ENCODE measurements around the gene IZUMO3.

The IZUMO3 gene

DNA sequence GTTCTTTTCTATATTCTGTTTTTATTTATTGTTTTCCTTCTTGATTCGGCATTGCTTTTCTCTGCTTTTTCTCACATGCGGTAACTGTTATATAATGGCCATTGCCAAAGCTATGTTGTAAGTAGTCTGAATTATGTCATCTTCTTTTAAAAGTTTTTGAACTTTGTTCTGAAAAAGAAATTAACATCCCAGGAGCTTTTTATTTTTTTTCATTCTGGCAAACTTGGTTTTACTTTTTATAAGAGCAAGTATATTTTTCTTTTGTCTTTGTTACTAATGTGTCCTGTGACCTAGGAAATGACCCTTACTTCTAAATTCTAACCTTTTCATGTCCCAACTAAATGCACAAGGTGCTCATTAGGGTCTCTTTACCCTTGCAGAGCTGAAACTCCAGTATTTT lies 26.7 kb upstream of the IZUMO3 start:
- H3K4me3 ChIP-seq (ENCODE audit: low read depth, low read length): no peak overlapping the region

DNA sequence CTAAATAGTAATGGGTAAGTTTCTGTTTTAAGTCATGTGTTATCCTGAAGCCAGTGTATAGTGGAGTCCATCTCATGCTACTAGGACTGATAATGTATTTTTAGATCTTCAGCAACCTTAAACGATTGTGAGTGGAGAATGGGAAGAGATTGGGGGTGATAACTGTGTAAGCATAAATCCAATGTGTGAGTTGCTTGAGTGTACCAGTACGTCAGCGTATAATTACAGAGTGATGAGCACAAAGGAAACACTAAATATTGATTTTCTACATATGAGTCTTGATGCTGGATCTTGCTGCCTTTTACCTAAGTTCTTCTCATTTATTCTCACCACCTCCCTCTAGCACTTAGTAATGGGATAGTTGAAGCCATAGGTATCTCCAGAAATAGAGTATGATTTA lies 16.3 kb upstream of the IZUMO3 start:
- H3K27me3 ChIP-seq (replicated peaks): no peaks in the 10 kb centered on the region
- no peak overlapping the region for H3K4me3 ChIP-seq (ENCODE audit: low read depth, low read length)
- TF ChIP-seq, protein P1, sequence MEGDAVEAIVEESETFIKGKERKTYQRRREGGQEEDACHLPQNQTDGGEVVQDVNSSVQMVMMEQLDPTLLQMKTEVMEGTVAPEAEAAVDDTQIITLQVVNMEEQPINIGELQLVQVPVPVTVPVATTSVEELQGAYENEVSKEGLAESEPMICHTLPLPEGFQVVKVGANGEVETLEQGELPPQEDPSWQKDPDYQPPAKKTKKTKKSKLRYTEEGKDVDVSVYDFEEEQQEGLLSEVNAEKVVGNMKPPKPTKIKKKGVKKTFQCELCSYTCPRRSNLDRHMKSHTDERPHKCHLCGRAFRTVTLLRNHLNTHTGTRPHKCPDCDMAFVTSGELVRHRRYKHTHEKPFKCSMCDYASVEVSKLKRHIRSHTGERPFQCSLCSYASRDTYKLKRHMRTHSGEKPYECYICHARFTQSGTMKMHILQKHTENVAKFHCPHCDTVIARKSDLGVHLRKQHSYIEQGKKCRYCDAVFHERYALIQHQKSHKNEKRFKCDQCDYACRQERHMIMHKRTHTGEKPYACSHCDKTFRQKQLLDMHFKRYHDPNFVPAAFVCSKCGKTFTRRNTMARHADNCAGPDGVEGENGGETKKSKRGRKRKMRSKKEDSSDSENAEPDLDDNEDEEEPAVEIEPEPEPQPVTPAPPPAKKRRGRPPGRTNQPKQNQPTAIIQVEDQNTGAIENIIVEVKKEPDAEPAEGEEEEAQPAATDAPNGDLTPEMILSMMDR (IDR thresholded peaks at IDR 0.05; ENCODE audit: low read depth, low read length, missing control alignments): no peak
- no peak for DNase-seq
- in situ Hi-C loops (cut with HindIII; ENCODE audit: low pct_ligation_motif_present, low sequenced_read_pairs): no loop called here
- no peak overlapping the region for H3K27ac ChIP-seq
- H3K36me3 ChIP-seq (replicated peaks): no peaks in the 10 kb centered on the region

More for the DNA sequence above, 26.7 kb upstream of the IZUMO3 start:
- TF ChIP-seq, protein P1 (IDR thresholded peaks at IDR 0.05; ENCODE audit: low read depth, low read length, missing control alignments): no peak
- Histone ChIP-seq H3K36me3 (replicated peaks) (no peaks in the 10 kb centered on the region), H3K27ac (no peak overlapping the region), H3K27me3 (replicated peaks) (no peaks in the 10 kb centered on the region)
- no peak for DNase-seq
- in situ Hi-C loops (cut with HindIII; ENCODE audit: low pct_ligation_motif_present, low sequenced_read_pairs): no loop called here

DNA sequence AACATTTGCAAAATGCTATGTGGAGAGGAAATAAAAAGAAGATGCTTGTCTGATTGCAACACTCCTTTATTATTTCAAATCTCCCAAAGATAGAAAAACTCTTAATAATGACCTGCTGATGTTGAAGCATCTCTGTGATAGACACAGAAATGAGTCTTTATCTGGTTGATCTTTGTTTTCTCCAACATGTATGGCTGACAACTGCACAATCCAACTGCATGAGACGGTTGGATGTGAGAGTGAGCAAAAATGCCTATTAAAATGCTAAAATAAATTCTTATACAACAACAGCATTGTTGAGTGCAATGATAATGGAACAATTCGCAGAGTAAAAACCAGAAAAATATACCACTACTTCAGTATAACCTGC lies 7.5 kb upstream of the IZUMO3 start:
- no peaks in the 10 kb centered on the region for H3K27me3 ChIP-seq (replicated peaks)
- TF ChIP-seq, protein P1 (IDR thresholded peaks at IDR 0.05; ENCODE audit: low read depth, low read length, missing control alignments): no peak
- H3K36me3 ChIP-seq (replicated peaks): no peaks in the 10 kb centered on the region
- H3K27ac ChIP-seq: no peak overlapping the region
- DNase-seq: no peak
- in situ Hi-C loops (cut with HindIII; ENCODE audit: low pct_ligation_motif_present, low sequenced_read_pairs): no loop called here
- H3K4me3 ChIP-seq (ENCODE audit: low read depth, low read length): no peak overlapping the region

DNA sequence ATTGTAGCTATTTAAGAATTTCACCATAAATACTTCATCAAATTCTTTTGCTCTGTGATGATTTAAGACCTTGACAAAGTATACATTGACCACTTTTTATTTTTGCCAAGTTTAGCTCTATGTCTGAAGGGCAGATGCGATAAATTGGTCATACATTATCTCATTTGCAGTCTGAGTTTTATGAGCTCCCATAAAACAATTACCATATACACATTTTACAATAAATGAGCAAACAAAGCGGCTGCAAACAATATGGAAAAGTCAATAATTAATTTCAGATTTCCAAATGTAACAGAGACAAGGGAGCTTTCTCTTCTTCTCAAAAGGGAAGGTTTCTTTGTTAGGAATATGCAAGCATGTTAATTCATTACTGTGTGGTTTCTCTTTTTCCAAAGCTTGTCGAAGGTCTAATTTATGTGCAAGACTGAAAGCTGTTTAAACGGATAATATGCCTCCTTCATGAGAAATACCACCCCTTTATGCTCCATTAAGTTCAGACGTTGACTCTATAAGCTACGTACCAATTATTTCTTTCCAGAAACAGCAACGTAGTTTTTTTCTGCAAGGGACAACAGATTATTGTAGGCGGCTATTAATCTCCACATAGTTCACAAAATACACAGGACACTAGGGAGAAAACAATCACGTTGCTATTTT lies 7.0 kb upstream of the IZUMO3 start:
- TF ChIP-seq, protein P1 (IDR thresholded peaks at IDR 0.05; ENCODE audit: low read depth, low read length, missing control alignments): no peak
- Histone ChIP-seq H3K27me3 (replicated peaks) (no peaks in the 10 kb centered on the region), H3K36me3 (replicated peaks) (no peaks in the 10 kb centered on the region), H3K27ac (no peak overlapping the region), H3K4me3 (ENCODE audit: low read depth, low read length) (no peak overlapping the region)
- in situ Hi-C loops (cut with HindIII; ENCODE audit: low pct_ligation_motif_present, low sequenced_read_pairs): no loop called here
- no peak for DNase-seq

DNA sequence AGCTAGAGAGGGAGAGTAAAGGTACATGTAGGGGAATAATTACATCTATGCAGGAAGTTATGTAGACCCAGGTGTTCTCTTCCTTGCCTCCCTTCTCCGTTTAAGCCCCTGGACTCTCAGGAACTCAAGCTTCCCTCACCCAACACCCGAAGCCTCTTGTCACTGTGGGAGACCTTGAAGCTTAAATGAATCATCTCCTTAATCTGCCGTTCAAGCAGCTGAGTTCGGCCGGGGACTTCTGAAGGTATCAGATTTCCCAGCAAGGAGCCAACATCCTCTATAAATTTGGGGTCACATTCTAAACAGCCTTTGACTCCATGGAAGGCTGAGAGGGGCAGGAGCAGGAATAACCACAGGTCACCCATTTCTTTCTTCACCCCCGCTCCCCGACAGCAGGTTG lies 412 bp downstream of the IZUMO3 start:
- in situ Hi-C loops (cut with HindIII; ENCODE audit: low pct_ligation_motif_present, low sequenced_read_pairs): no loop called here
- H3K4me3 ChIP-seq (ENCODE audit: low read depth, low read length): no peak overlapping the region
- H3K27me3 ChIP-seq (replicated peaks): no peaks in the 10 kb centered on the region
- H3K27ac ChIP-seq: no peak overlapping the region
- no peak for DNase-seq
- no peaks in the 10 kb centered on the region for H3K36me3 ChIP-seq (replicated peaks)
- TF ChIP-seq, protein P1 (IDR thresholded peaks at IDR 0.05; ENCODE audit: low read depth, low read length, missing control alignments): no peak

DNA sequence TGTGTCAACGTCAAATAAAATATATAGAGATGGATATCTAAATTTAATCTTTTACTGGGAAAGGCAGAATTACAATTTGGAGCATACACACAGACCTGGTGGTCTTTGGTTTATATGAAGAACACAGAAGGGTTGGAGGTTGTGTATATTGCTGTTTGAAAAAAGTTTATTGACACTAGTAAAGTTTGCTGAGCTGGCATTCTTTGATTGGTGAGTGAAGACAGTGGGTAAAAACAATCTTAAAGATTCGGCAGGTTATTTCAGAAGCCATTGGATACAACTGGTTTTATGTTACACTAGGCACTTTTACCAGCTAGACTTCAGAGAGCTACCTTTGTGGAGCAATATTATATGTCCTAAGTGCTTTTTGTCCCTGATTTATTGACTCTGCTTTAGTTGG lies 27.2 kb downstream of the IZUMO3 start:
- H3K4me3 ChIP-seq (ENCODE audit: low read depth, low read length): no peak overlapping the region
- H3K27ac ChIP-seq: no peak overlapping the region
- in situ Hi-C loops (cut with HindIII; ENCODE audit: low pct_ligation_motif_present, low sequenced_read_pairs): no loop called here
- no peak for DNase-seq
- H3K36me3 ChIP-seq (replicated peaks): no peaks in the 10 kb centered on the region
- TF ChIP-seq, protein P1 (IDR thresholded peaks at IDR 0.05; ENCODE audit: low read depth, low read length, missing control alignments): no peak
- no peaks in the 10 kb centered on the region for H3K27me3 ChIP-seq (replicated peaks)
